Stomach (tissue), 4 donors: Measurements from ENCODE around the gene GP2.

Source experiments
- EP300 ChIP-seq: sonication (generic); formaldehyde crosslinking; IDR thresholded peaks from one replicate; pipeline ENCODE4 v1.6.1; 2017; ENCODE audit warnings: antibody characterized with exemption
- POLR2A ChIP-seq, 4 donors: fragments of 450-650 bp; IDR thresholded peaks; one replicate each; pipeline ENCODE4 v1.6.1; 2016; ENCODE audit warnings: antibody characterized with exemption in 4 of 4, control low read depth in 2 of 4, mild to moderate bottlenecking in 1 of 4, moderate library complexity in 1 of 4
- POLR2AphosphoS5 ChIP-seq, 3 donors: sonication (generic); formaldehyde crosslinking; IDR thresholded peaks; one replicate each; pipeline ENCODE4 v1.6.1; 2016; ENCODE audit warnings: antibody characterized with exemption in 3 of 3
- TF ChIP-seq, protein P1 (sequence below), 7 experiments: fragments of 450-650 bp in 4 of 7; fragments of 200-600 bp in 3 of 7; sonication (generic) in 3 of 7; IDR thresholded peaks; one replicate each; pipeline ENCODE4 v1.5.1; 2016 to 2019; ENCODE audit warnings: antibody characterized with exemption in 7 of 7, control low read depth in 2 of 7, mild to moderate bottlenecking in 1 of 7

DNA sequence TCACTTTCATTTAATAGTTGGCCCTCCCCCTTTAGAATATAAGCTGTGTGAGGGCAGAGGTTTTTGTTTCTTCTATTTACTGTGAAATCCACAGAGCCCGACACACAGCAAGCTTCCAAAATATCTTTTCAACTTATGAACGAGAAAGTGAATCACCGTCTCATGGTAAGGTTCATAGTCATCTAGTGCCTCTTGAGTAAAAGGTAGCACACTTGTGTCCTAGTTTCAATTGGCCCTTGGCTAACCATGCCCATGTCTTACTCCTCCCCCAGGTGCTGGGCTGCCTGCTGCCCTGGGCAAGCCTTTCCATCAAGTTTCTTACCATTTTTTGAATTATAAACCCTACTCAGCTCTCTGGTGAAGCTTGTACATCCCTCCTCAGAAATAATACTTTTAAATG, 12.4 kb upstream of the GP2 start:
- no peak for TF ChIP-seq EP300
- TF ChIP-seq, protein P1, sequence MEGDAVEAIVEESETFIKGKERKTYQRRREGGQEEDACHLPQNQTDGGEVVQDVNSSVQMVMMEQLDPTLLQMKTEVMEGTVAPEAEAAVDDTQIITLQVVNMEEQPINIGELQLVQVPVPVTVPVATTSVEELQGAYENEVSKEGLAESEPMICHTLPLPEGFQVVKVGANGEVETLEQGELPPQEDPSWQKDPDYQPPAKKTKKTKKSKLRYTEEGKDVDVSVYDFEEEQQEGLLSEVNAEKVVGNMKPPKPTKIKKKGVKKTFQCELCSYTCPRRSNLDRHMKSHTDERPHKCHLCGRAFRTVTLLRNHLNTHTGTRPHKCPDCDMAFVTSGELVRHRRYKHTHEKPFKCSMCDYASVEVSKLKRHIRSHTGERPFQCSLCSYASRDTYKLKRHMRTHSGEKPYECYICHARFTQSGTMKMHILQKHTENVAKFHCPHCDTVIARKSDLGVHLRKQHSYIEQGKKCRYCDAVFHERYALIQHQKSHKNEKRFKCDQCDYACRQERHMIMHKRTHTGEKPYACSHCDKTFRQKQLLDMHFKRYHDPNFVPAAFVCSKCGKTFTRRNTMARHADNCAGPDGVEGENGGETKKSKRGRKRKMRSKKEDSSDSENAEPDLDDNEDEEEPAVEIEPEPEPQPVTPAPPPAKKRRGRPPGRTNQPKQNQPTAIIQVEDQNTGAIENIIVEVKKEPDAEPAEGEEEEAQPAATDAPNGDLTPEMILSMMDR (IDR thresholded peaks at IDR 0.05) = no peak
- no peak for TF ChIP-seq POLR2A (IDR thresholded peaks at IDR 0.05)
- TF ChIP-seq POLR2AphosphoS5 (IDR thresholded peaks at IDR 0.05) = no peak
